ENCODE measurements around the gene PRKCI. TPM values are rescaled to one million over a fixed set of nuclear protein-coding genes. Genes with fewer than 3 reads are reported as not detected.

The PRKCI gene
- total RNA-seq, 2 donors from 2014 or later = 18.0 to 18.7 TPM

GRCh38 chr3:170346481-170347392 is 124.5 kb downstream of the PRKCI start:
- Mint-ChIP-seq H3K27me3 (no peaks in the 10 kb centered on the region), H3K36me3 (ENCODE audit: low read depth) (peaks cover 2% of the 10 kb centered on the region), H3K4me1 (peaks cover 9% of the 10 kb centered on the region), H3K4me3 (no peak overlapping the region), H3K27ac (no peak overlapping the region)
- ATAC-seq (no peak), DNase-seq (no peak)
- H3K9me3 ChIP-seq (ENCODE audit: control insufficient read depth, low read length, poor library complexity, severe bottlenecking) = no peaks in the 10 kb centered on the region

GRCh38 chr3:170350515-170351413 is 128.5 kb downstream of the PRKCI start:
- DNase-seq (no peak), ATAC-seq (no peak)
- peaks cover 2% of the 10 kb centered on the region for H3K36me3 Mint-ChIP-seq (ENCODE audit: low read depth)
- H3K4me3 Mint-ChIP-seq = no peak overlapping the region
- no peaks in the 10 kb centered on the region for H3K9me3 ChIP-seq (ENCODE audit: control insufficient read depth, low read length, poor library complexity, severe bottlenecking)
- H3K27ac Mint-ChIP-seq = no peak overlapping the region
- H3K4me1 Mint-ChIP-seq = peaks cover 18% of the 10 kb centered on the region
- no peaks in the 10 kb centered on the region for H3K27me3 Mint-ChIP-seq

GRCh38 chr3:170352936-170353335 is 130.7 kb downstream of the PRKCI start:
- Mint-ChIP-seq H3K36me3 (ENCODE audit: low read depth) (peaks cover 4% of the 10 kb centered on the region), H3K27me3 (no peaks in the 10 kb centered on the region), H3K4me3 (no peak overlapping the region), H3K4me1 (peaks cover 28% of the 10 kb centered on the region), H3K27ac (peak overlapping the region; percentile 66)
- ATAC-seq (peak; percentile 4), DNase-seq (no peak)
- no peaks in the 10 kb centered on the region for H3K9me3 ChIP-seq (ENCODE audit: control insufficient read depth, low read length, poor library complexity, severe bottlenecking)

GRCh38 chr3:170353485-170353884 is 131.3 kb downstream of the PRKCI start:
- H3K4me3 Mint-ChIP-seq = no peak overlapping the region

GRCh38 chr3:170354760-170355159 is 132.5 kb downstream of the PRKCI start:
- DNase-seq (no peak), ATAC-seq (no peak)
- peaks cover 36% of the 10 kb centered on the region for H3K4me1 Mint-ChIP-seq
- no peaks in the 10 kb centered on the region for H3K27me3 Mint-ChIP-seq
- no peaks in the 10 kb centered on the region for H3K9me3 ChIP-seq (ENCODE audit: control insufficient read depth, low read length, poor library complexity, severe bottlenecking)
- peaks cover 4% of the 10 kb centered on the region for H3K36me3 Mint-ChIP-seq (ENCODE audit: low read depth)
- peak overlapping the region; percentile 58 for H3K4me3 Mint-ChIP-seq
- H3K27ac Mint-ChIP-seq = peak overlapping the region; percentile 95

More at GRCh38 chr3:170353485-170353884, 131.3 kb downstream of the PRKCI start:
- H3K9me3 ChIP-seq (ENCODE audit: control insufficient read depth, low read length, poor library complexity, severe bottlenecking) = no peaks in the 10 kb centered on the region
- H3K4me1 Mint-ChIP-seq = peaks cover 30% of the 10 kb centered on the region
- H3K36me3 Mint-ChIP-seq (ENCODE audit: low read depth) = peaks cover 4% of the 10 kb centered on the region
- H3K27ac Mint-ChIP-seq = peak overlapping the region; percentile 66
- H3K27me3 Mint-ChIP-seq = no peaks in the 10 kb centered on the region
- DNase-seq = no peak
- no peak for ATAC-seq

Other genes with a start within 250 kb of the PRKCI start
- 1 to 10 TPM; 2.3 to 4.5 TPM for gene GPR160, start 184.4 kb upstream of the PRKCI start, total RNA-seq
- gene PHC3, start 40.7 kb upstream of the PRKCI start, total RNA-seq = 100 to 1,000 TPM; 124 to 134 TPM
- 10 to 100 TPM; 49.4 to 59.8 TPM for gene SKIL, start 135.3 kb downstream of the PRKCI start, total RNA-seq
- not detected for gene CLDN11, start 196.4 kb downstream of the PRKCI start, total RNA-seq